ENCODE data around the gene S1PR4.

Gene S1PR4

DNA sequence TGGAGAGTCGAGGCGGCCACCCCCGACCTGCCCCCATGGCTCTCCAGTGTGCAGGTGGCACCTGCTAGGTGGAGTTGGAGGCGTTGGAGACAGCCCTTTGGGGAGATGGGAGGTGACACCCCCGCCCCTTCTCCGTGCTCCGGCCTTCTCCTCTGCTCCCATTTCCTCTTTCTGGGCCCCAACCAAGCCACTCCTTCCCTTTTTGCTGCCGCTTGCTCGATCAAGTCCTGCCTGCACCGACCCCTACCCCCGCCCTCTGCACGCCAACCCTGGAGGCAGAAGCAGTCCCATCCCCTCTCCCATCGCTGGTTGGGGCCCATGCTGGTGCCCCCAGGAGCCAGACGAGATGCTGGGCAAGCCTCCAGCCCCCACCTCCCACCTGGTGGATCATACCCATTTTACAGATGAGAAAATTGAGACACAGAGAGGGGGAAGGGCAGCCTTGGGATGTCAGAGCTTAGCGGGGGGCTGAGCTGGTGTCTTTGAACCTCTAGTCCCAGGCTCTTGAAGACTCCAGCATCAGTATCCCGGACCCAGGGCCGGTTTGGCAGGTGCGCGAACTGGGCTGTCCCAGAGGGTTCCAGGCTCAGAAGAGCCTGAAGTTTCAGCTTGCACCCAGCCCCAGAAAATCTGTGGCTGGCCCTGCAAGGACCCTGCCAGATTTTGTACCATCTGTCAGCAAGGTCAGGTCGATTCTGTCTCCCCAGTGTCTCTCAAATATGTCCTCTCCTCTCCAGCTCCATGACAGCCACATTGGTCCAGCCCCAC is 32.5 kb upstream of the S1PR4 start:
- in situ Hi-C loops (cut with MboI; ENCODE audit: low pct_unique_long_range_greater_than_20kb, low sequenced_read_pairs, unreplicated experiment): no loop called here
- no peak for DNase-seq (ENCODE audit: low spot score)

DNA sequence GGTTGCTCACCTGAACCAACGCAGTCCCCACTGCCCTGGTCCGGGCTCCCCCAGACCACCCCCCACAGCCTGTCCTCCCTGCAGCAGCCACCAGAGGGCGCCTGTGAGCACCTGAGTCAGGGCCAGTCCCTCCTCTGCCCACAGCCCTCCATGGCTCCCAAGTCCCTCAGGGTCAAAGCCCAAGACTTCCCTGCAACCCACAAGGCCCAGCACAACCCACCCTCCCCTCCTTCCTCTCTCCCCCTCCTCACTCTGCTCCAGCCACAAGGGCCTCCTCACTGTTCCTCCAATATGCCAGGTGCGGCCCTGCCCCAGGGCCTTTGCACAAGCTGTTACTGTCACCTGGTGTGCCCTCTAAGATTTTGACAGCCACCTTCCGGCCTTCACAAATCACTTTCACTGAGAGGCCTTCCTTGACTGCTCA is 31.9 kb upstream of the S1PR4 start:
- TF ChIP-seq, protein P1, sequence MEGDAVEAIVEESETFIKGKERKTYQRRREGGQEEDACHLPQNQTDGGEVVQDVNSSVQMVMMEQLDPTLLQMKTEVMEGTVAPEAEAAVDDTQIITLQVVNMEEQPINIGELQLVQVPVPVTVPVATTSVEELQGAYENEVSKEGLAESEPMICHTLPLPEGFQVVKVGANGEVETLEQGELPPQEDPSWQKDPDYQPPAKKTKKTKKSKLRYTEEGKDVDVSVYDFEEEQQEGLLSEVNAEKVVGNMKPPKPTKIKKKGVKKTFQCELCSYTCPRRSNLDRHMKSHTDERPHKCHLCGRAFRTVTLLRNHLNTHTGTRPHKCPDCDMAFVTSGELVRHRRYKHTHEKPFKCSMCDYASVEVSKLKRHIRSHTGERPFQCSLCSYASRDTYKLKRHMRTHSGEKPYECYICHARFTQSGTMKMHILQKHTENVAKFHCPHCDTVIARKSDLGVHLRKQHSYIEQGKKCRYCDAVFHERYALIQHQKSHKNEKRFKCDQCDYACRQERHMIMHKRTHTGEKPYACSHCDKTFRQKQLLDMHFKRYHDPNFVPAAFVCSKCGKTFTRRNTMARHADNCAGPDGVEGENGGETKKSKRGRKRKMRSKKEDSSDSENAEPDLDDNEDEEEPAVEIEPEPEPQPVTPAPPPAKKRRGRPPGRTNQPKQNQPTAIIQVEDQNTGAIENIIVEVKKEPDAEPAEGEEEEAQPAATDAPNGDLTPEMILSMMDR (IDR thresholded peaks at IDR 0.05; ENCODE audit: extremely low read depth, insufficient read depth, missing control alignments): peak; percentile 87
- in situ Hi-C loops (cut with MboI; ENCODE audit: low pct_unique_long_range_greater_than_20kb, low sequenced_read_pairs, unreplicated experiment): no loop called here
- no peak for DNase-seq (ENCODE audit: low spot score)

More for the DNA sequence above, 32.5 kb upstream of the S1PR4 start:
- TF ChIP-seq, protein P1 (IDR thresholded peaks at IDR 0.05; ENCODE audit: extremely low read depth, insufficient read depth, missing control alignments): no peak

DNA sequence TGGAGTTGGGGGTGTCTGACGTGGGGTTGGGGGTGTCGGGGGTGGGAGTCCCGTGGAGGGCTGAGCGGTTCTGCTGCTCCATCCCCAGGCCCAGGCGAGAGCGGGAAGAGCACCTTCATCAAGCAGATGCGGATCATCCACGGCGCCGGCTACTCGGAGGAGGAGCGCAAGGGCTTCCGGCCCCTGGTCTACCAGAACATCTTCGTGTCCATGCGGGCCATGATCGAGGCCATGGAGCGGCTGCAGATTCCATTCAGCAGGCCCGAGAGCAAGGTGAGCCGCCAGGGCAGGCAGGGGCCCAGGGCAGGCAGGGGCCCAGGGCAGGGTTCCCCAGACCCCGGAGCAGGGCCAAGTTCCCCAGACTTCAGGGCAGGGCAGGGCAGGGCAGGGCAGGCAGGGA is 30.1 kb upstream of the S1PR4 start:
- no peak for DNase-seq (ENCODE audit: low spot score)
- TF ChIP-seq, protein P1 (IDR thresholded peaks at IDR 0.05; ENCODE audit: extremely low read depth, insufficient read depth, missing control alignments): no peak
- in situ Hi-C loops (cut with MboI; ENCODE audit: low pct_unique_long_range_greater_than_20kb, low sequenced_read_pairs, unreplicated experiment): no loop called here

DNA sequence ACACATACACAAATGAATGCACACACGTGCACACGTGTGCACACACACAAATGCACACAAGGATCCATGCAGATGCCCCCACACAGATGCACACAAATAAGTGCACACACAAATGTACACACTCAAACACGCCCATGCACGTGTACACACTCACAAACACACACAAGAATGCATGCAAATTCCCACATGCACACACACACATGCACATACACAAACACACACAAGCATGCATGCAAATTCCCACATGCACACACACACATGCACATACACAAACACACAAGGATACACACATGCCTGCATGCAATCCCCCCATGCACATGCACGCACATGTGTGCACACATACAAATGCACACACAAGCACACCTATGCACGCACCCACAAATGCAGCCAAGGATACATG is 29.5 kb upstream of the S1PR4 start:
- in situ Hi-C loops (cut with MboI; ENCODE audit: low pct_unique_long_range_greater_than_20kb, low sequenced_read_pairs, unreplicated experiment): no loop called here
- DNase-seq (ENCODE audit: low spot score): no peak
- TF ChIP-seq, protein P1 (IDR thresholded peaks at IDR 0.05; ENCODE audit: extremely low read depth, insufficient read depth, missing control alignments): no peak

DNA sequence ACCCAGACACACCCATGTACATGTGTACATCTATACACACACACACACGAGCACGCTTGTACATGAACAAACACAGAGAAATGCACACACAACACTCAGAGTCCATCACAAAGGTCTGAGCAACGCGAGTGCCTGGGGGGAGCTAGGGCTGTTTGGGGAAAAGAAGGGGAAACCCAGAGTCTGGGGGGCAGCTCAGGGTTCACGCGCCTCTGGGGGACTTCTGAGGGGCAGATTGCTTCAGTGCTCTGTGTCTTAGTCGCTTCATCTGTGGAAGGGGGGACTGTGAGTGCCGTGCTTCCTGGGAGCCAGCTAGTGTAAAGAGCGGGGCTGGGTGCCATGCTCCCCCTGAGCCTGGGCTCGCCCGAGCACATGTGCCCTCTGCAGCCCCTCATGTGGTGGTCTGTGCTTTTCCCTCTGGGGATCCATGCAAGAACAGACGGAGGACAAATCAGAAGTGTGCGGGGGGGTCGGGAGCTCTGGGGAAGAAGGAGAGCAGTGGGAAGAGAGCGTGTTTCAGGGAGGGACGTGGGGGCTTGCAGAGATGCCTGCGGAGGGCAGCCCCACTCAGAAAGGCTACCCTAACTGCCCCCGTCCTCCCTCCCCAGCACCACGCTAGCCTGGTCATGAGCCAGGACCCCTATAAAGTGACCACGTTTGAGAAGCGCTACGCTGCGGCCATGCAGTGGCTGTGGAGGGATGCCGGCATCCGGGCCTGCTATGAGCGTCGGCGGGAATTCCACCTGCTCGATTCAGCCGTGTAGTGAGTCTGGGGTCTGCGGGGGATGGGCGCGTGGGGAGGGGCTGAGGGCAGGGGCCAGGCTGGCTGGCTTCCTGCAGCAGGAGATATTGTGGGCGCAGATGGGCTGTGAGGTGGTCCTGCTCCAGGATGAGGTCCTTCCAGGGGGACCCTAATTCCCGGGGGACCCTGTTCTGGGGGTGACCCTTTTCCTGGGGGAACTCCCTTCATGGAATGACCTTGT is 28.8 kb upstream of the S1PR4 start:
- TF ChIP-seq, protein P1 (IDR thresholded peaks at IDR 0.05; ENCODE audit: extremely low read depth, insufficient read depth, missing control alignments): no peak
- in situ Hi-C loops (cut with MboI; ENCODE audit: low pct_unique_long_range_greater_than_20kb, low sequenced_read_pairs, unreplicated experiment): no loop called here
- peak; percentile 44 for DNase-seq (ENCODE audit: low spot score)

DNA sequence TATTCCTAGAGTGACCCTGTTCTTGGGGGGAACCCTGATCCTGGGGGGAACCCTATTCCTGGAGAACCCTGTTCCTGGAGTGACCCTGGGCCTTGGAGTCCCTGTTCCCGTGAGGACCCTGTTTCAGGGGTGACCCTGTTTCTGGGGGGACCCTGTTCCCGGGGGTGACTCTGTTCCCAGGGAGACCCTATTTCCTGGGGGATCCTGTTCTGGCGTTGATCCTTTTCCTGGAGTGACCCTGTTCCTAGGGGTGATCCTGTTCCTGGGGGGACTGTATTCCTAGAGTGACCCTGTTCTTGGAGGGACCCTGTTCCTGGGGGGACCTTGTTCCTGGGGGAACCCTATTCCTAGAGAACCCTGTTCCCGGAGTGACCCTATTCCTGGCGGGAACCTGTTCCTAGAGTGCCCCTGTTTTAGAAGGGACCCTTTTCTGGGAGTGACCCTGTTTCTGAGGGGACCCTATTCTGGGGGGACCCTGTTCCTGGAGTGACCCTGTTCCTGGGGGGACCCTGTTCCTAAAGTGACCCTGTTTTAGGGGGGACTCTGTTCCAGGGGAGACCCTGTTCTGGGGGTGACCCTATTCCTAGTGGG is 27.7 kb upstream of the S1PR4 start:
- TF ChIP-seq, protein P1 (IDR thresholded peaks at IDR 0.05; ENCODE audit: extremely low read depth, insufficient read depth, missing control alignments): no peak
- no peak for DNase-seq (ENCODE audit: low spot score)
- in situ Hi-C loops (cut with MboI; ENCODE audit: low pct_unique_long_range_greater_than_20kb, low sequenced_read_pairs, unreplicated experiment): no loop called here

All from GM13977 (cell line).